AG09319 (cell line): ENCODE results near the gene CLTC.

Experiments used
- DNase-seq: peaks from one replicate; pipeline ENCODE4 v3.0.0-alpha.2; 2010; ENCODE audit warnings: low read depth; ENCODE audit errors: extremely low read depth
- TF ChIP-seq, protein P1 (sequence below): IDR thresholded peaks from 2 replicates; pipeline ENCODE4 v1.5.1; 2011; ENCODE audit warnings: low read depth, mild to moderate bottlenecking, inconsistent platforms, low read length, moderate library complexity

Gene CLTC

DNA sequence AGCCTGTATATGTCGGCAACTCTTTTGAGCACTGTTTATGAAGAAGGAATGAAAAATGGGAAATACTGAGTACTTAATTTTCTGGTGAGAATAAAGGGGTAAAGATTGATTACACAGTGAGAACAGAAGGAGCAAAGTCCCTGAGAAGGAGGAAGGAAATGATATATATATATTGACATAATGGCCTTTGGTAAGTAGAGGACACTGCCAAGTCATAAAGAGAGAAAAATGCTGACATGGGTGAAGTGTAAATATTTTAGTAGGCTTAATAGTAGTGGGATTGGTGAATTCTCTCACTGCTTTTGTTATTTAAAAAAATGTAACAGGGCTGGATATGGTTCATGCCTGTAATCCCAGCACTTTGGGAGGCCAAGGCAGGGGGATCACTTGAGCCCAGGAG lies 103.9 kb downstream of the CLTC start:
- TF ChIP-seq, protein P1, sequence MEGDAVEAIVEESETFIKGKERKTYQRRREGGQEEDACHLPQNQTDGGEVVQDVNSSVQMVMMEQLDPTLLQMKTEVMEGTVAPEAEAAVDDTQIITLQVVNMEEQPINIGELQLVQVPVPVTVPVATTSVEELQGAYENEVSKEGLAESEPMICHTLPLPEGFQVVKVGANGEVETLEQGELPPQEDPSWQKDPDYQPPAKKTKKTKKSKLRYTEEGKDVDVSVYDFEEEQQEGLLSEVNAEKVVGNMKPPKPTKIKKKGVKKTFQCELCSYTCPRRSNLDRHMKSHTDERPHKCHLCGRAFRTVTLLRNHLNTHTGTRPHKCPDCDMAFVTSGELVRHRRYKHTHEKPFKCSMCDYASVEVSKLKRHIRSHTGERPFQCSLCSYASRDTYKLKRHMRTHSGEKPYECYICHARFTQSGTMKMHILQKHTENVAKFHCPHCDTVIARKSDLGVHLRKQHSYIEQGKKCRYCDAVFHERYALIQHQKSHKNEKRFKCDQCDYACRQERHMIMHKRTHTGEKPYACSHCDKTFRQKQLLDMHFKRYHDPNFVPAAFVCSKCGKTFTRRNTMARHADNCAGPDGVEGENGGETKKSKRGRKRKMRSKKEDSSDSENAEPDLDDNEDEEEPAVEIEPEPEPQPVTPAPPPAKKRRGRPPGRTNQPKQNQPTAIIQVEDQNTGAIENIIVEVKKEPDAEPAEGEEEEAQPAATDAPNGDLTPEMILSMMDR = no peak
- DNase-seq = no peak

DNA sequence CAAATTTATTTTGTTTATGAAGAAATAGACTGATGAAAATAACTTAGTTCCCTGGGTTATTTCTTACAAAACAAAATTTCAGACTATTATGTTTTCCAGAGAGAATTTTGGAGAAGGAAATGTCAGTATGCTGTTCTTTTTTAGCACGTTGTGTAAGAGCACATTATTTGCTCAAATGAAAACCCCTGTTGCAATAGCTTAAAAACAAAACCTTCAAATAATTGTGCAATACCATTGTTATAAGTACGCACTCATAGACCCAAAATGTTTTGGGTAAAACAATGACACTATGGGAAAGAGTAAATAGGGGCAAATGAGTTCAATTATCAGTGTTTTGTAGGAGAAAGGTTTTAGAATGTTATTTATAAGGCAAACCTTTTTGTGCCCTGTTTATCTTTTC lies 106.0 kb downstream of the CLTC start:
- TF ChIP-seq, protein P1 = no peak
- peak; percentile 31 for DNase-seq

DNA sequence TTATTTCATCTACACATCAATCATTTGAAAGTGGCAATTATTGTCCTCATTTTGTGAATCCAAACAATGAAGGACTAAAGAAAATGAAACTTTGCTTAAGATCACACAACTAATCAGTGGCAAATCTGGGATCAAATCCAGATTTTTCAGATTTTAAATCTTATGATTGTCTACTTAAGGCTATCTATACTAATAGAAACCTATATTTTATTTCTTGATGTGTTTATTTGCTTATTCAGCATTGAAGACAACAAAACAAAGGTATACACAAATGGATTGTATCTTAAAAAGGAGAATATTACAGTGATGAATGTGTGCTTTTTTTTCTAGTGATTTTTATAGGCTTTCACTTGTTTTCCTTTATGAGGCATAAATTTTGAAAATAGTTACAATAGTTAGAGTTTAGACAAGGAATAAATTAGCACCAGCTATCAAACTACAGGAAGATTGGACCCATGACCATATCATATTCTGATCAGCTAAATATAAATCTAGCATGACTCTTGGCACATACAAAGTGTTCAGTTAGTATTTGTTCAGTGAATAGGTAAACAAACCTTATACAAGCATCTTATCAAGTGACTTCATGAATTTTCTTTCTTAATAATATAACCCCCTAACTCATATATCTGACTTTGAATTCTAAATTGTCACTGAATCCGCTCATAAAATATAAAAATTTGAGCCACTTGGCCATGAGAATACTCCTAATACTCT lies 108.3 kb downstream of the CLTC start:
- no peak for DNase-seq
- TF ChIP-seq, protein P1 = no peak

- TF ChIP-seq, protein P1 = no peak
Observed at GRCh38 chr17:59730268-59730834, 110.7 kb downstream of the CLTC start.

DNA sequence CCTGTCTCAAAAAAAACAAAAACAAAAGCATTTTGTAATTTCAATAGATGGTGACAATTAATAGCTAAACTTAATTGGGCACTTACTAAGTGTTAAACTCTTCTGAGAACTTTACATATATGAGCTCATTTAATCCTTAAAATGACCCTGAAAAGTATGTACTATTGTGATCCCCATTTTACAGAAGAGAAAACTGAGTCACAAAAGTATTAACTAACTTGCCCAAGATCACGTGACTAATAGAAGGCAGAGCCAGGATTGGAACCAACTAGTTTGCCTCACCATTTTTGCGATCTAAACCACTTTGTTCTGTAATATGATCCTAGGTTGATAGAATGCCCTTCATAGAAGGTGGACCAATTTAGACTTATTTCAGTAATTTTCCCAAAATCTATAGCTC lies 114.0 kb downstream of the CLTC start:
- TF ChIP-seq, protein P1 = no peak
- no peak for DNase-seq

More at GRCh38 chr17:59730268-59730834, 110.7 kb downstream of the CLTC start:
- DNase-seq = no peak

DNA sequence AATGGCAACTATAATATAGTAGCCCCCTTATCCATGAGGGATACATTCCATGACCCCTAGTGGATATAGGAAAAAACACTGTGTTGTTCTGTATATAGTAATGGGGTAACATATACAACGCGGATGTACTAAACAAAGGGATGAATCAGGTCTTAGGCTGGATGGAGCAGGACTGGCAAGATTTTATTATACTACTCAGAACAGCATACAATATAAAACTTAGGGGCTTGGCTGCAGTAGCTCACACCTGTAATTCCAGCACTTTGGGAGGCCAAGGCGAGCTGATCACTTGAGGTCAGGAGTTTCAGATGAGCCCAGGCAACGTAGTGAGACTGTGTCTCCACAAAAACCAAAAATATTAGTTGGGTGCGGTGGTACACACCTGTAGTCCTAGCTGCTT lies 114.5 kb downstream of the CLTC start:
- TF ChIP-seq, protein P1 = no peak

DNA sequence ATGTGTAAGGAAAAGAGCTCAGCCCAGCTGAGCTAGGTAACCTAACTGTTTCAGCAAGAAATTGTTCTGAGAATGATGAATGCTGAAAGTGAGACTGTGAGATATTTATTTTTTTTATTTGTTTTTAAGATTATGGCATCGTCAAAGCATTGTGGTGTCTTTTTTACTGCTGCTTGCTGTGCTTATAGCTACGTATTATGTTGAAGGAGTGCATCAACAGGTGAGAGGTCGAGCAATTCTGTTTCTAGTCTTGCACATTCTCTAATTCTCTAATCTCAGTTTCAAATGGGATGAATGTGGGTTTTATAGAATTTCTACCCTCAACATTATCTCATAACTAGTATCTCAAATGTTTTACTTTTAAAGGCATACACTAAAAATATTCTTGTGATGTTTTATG lies 117.6 kb downstream of the CLTC start:
- TF ChIP-seq, protein P1 = no peak
- DNase-seq = no peak

More for the DNA sequence above, 114.5 kb downstream of the CLTC start:
- no peak for DNase-seq
